ENCODE measurements around the gene TEX261. TPM values are rescaled to one million over a fixed set of nuclear protein-coding genes. Genes with fewer than 3 reads are reported as not detected.

The TEX261 gene
- total RNA-seq, 2 donors from 2014 or later: 43.6 to 58.8 TPM

DNA sequence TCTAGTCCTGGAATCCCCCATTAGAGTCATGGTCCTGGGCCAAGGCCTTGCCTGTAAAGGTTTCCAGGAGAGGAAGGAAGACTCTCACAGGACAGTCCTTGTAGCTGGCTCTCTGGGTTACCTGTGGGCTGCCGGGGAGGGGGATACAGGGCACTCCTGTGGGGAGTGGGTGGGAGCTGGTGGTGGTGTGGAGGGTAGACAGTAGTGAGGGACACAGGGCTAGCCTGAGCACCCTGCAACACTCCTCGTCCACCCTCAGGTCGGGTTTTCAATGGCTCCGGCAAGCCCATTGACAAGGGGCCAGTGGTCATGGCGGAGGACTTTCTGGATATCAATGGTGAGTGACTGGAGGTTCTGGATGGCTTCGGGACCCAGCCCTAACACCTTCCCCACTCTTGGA lies 35.9 kb downstream of the TEX261 start:
- no peaks in the 10 kb centered on the region for H3K27me3 ChIP-seq
- no peak overlapping the region for H3K9ac ChIP-seq (ENCODE audit: low read depth in 2 of 2, low read length in 2 of 2)
- H3K4me1 ChIP-seq: no peaks in the 10 kb centered on the region
- H3K36me3 ChIP-seq: no peaks in the 10 kb centered on the region
- no peak overlapping the region for H3K4me3 ChIP-seq
- H3K27ac ChIP-seq: no peak overlapping the region
- TF ChIP-seq, protein P1, sequence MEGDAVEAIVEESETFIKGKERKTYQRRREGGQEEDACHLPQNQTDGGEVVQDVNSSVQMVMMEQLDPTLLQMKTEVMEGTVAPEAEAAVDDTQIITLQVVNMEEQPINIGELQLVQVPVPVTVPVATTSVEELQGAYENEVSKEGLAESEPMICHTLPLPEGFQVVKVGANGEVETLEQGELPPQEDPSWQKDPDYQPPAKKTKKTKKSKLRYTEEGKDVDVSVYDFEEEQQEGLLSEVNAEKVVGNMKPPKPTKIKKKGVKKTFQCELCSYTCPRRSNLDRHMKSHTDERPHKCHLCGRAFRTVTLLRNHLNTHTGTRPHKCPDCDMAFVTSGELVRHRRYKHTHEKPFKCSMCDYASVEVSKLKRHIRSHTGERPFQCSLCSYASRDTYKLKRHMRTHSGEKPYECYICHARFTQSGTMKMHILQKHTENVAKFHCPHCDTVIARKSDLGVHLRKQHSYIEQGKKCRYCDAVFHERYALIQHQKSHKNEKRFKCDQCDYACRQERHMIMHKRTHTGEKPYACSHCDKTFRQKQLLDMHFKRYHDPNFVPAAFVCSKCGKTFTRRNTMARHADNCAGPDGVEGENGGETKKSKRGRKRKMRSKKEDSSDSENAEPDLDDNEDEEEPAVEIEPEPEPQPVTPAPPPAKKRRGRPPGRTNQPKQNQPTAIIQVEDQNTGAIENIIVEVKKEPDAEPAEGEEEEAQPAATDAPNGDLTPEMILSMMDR (IDR thresholded peaks at IDR 0.05): no peak
- peak; percentile 4 for DNase-seq
- intact Hi-C loops (cut with DNase I): no loop called here
- H3K9me3 ChIP-seq: no peaks in the 10 kb centered on the region

DNA sequence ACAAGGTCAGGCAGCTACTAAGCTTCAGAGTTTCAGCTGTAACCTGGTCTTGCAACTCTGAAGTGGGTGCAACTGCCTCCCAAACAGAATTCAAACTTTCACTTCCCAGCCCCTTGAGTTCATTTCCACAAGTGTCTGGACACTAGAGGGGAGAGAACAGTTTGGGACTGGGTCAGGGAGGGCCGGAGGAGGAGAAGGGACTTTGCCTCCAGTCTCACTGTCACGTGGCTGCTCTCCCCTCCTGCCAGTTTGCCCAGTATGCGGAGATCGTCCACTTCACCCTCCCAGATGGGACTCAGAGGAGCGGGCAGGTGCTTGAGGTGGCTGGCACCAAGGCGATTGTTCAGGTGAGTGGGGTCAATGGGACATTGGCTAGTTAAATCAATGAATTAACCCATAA lies 36.9 kb downstream of the TEX261 start:
- Histone ChIP-seq H3K4me3 (no peak overlapping the region), H3K27ac (no peak overlapping the region), H3K27me3 (no peaks in the 10 kb centered on the region), H3K36me3 (no peaks in the 10 kb centered on the region), H3K9ac (ENCODE audit: low read depth in 2 of 2, low read length in 2 of 2) (no peak overlapping the region), H3K4me1 (no peaks in the 10 kb centered on the region), H3K9me3 (no peaks in the 10 kb centered on the region)
- intact Hi-C loops (cut with DNase I): no loop called here
- DNase-seq: peak; percentile 16
- TF ChIP-seq, protein P1 (IDR thresholded peaks at IDR 0.05): no peak

DNA sequence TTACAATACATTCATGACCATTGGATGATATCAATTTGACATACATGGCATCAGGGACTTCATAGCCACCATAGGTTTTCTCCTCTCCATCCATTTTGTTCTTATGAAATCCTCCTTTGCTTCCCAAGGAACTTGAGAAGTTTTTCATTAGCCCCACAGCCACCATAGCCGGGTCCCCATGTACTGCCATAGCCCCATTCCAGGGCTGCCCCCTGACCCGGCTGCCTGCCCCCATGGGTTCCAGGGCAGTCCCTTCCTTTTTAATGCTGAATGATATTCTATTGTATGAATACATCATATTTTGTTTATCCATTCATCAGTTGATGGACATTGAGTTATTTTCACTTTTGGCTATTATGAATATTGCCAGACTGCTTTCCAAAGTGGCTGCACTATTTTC lies 38.5 kb downstream of the TEX261 start:
- TF ChIP-seq, protein P1 (IDR thresholded peaks at IDR 0.05): no peak
- Histone ChIP-seq H3K9ac (ENCODE audit: low read depth in 2 of 2, low read length in 2 of 2) (no peak overlapping the region), H3K4me1 (no peaks in the 10 kb centered on the region), H3K9me3 (no peaks in the 10 kb centered on the region), H3K27me3 (no peaks in the 10 kb centered on the region), H3K4me3 (no peak overlapping the region), H3K27ac (no peak overlapping the region), H3K36me3 (no peaks in the 10 kb centered on the region)
- intact Hi-C loops (cut with DNase I): no loop called here
- no peak for DNase-seq

DNA sequence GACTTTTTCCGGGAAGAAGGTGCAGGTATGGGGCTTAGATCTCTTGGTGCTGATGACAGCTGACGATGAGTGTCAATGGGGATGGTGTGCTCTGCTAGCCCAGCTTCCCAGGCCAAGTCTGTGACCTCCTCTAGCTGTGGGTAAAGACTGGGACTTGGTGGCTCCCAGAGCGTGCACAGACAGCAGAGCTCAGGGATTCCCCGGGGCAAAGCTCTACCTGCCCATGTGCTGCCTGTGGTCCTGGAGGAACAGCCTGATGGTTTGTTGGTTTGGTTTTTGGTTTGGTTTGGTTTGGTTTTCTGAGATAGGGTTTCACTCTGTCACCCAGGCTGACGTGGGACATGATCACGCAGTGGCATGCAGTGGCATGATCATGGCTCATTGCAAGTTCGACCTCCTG lies 39.8 kb downstream of the TEX261 start:
- Histone ChIP-seq H3K9ac (ENCODE audit: low read depth in 2 of 2, low read length in 2 of 2) (no peak overlapping the region), H3K4me1 (no peaks in the 10 kb centered on the region), H3K36me3 (no peaks in the 10 kb centered on the region), H3K27ac (no peak overlapping the region), H3K27me3 (no peaks in the 10 kb centered on the region), H3K4me3 (no peak overlapping the region), H3K9me3 (no peaks in the 10 kb centered on the region)
- intact Hi-C loops (cut with DNase I): no loop called here
- no peak for DNase-seq
- TF ChIP-seq, protein P1 (IDR thresholded peaks at IDR 0.05): no peak

DNA sequence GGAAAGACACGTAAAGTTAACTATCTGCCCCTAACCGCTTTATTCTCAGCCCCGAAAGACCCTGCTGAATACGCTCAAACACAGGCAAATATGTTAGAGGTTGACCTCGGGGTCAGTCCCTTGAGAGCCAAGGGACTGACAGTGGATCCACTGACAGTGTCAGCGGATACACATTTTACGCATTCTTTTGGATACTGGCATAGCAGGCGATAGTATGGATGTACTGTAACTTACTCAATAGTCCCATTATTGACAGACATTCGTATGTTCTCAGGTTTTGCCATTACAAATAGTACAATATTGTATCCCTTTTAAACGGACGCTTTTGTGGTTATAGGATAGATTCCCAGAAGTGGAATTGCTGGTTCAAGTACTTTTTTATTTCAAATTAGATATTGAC lies 45.6 kb downstream of the TEX261 start:
- Histone ChIP-seq H3K9ac (ENCODE audit: low read depth in 2 of 2, low read length in 2 of 2) (no peak overlapping the region), H3K36me3 (no peaks in the 10 kb centered on the region), H3K9me3 (no peaks in the 10 kb centered on the region), H3K4me3 (no peak overlapping the region), H3K27me3 (no peaks in the 10 kb centered on the region), H3K27ac (no peak overlapping the region), H3K4me1 (no peaks in the 10 kb centered on the region)
- intact Hi-C loops (cut with DNase I): loop anchor here (2.0 kb wide), 1 partner anchor 86 kb away; no protein-coding TSS in a partner anchor
- TF ChIP-seq, protein P1 (IDR thresholded peaks at IDR 0.05): no peak
- no peak for DNase-seq
